A673 (cell line): Measurements from ENCODE around the gene MMP24. TPM values are rescaled to one million over a fixed set of nuclear protein-coding genes. Genes with fewer than 3 reads are reported as not detected.
"Not testable (repeated sequence)": the region's sequence is repeated elsewhere in the genome, so short reads cannot be mapped to it uniquely, and the experiment has no call there.

ENCODE experiments used
- BruUV-seq: library from RNA; stranded (reverse); fragments of 400-500 nt; replicated peaks from 2 replicates; lab custom pipeline; 2021; lab: Mats Ljungman, UMichigan
- CTCF ChIA-PET: fragments of 300-600 bp; sonication (Branson Sonifier 250); formaldehyde crosslinking; loops from one replicate; lab custom pipeline; 2022; ENCODE audit warnings: antibody characterized with exemption; lab: Charles Lee
- POLR2A ChIA-PET: fragments of 300-600 bp; sonication (Branson Sonifier 250); formaldehyde crosslinking; loops from one replicate; lab custom pipeline; 2022; ENCODE audit warnings: antibody characterized with exemption; ENCODE audit not compliant: low non-redundant PET; lab: Charles Lee
- DNase-seq: peaks from one replicate; pipeline ENCODE4 v3.0.0-alpha.2; 2015; ENCODE audit warnings: low spot score
- H3K27ac ChIP-seq: fragments of 200-600 bp; sonication (generic); 2 replicates; pipeline ENCODE4 v1.5.1; 2016; ENCODE audit warnings: mixed run types, low read depth, mild to moderate bottlenecking, mixed read lengths, antibody characterized with exemption, low read length; ENCODE audit not compliant: poor library complexity, severe bottlenecking
- H3K27me3 ChIP-seq: fragments of 200-600 bp; sonication (generic); replicated peaks from 2 replicates; pipeline ENCODE4 v1.6.1; 2017; ENCODE audit warnings: mixed run types, low read depth, mild to moderate bottlenecking, mixed read lengths, antibody characterized with exemption, low read length; ENCODE audit not compliant: insufficient read depth, poor library complexity
- H3K36me3 ChIP-seq: fragments of 200-600 bp; sonication (generic); 2 replicates; pipeline ENCODE4 v1.6.1; 2016; ENCODE audit warnings: mixed run types, mild to moderate bottlenecking, mixed read lengths, antibody characterized with exemption, low read length; ENCODE audit not compliant: insufficient read depth, poor library complexity, severe bottlenecking
- H3K4me1 ChIP-seq: fragments of 200-600 bp; sonication (generic); 2 replicates; pipeline ENCODE4 v1.6.1; 2017; ENCODE audit warnings: mixed run types, mild to moderate bottlenecking, mixed read lengths, antibody characterized with exemption, low read length; ENCODE audit not compliant: insufficient read depth, poor library complexity, severe bottlenecking
- H3K4me3 ChIP-seq: fragments of 200-600 bp; sonication (generic); 2 replicates; pipeline ENCODE4 v1.5.1; 2016; ENCODE audit warnings: low read depth, mixed run types, mild to moderate bottlenecking, mixed read lengths, low read length; ENCODE audit not compliant: poor library complexity, severe bottlenecking
- H3K9me3 ChIP-seq: fragments of 200-600 bp; sonication (generic); 2 replicates; pipeline ENCODE4 v1.6.1; 2016; ENCODE audit warnings: mixed run types, low read depth, mild to moderate bottlenecking, mixed read lengths, antibody characterized with exemption, low read length; ENCODE audit not compliant: poor library complexity, severe bottlenecking
- CTCF ChIP-seq: fragments of 300-800, 200-600 bp; sonication (generic); conservative IDR thresholded peaks from 2 replicates; pipeline ENCODE4 v1.5.1; 2017; ENCODE audit warnings: low read depth, mild to moderate bottlenecking, antibody characterized with exemption, low read length, moderate library complexity, mixed read lengths
- EZH2 ChIP-seq: fragments of 200-600 bp; sonication (generic); IDR thresholded peaks from 2 replicates; pipeline ENCODE4 v1.6.1; 2017; ENCODE audit warnings: borderline replicate concordance, low read depth, mild to moderate bottlenecking, mixed read lengths, antibody characterized with exemption, low read length; ENCODE audit not compliant: poor library complexity, severe bottlenecking
- intact Hi-C: fragments of 100-400 bp; cut with micrococcal nuclease; formaldehyde crosslinking; loops from one replicate; pipeline ENCODE4 v1.10.0; 2022; ENCODE audit not compliant: unreplicated experiment
- total RNA-seq: library from RNA; stranded (reverse); gene quantifications from 2 replicates; pipeline ENCODE4 v1.2.3, GENCODE V29; 2021

The MMP24 gene
- total RNA-seq, 1 experiment from 2014 or later, result 0.11 TPM

- intact Hi-C loops, result no loop called here
Observed at GRCh38 chr20:35196313-35196712, 30.2 kb upstream of the MMP24 start.

GRCh38 chr20:35199740-35200139 is 26.8 kb upstream of the MMP24 start:
- H3K27me3 ChIP-seq, result no peaks in the 10 kb centered on the region
- no peaks in the 10 kb centered on the region for H3K4me1 ChIP-seq
- intact Hi-C loops, result no loop called here
- H3K4me3 ChIP-seq, result no peak overlapping the region
- peaks cover 14% of the 10 kb centered on the region for H3K9me3 ChIP-seq
- ChIA-PET POLR2A (no interaction called here), CTCF (no interaction called here)
- H3K27ac ChIP-seq, result no peak overlapping the region
- no TSS peak for BruUV-seq
- no peak for DNase-seq
- TF ChIP-seq EZH2 (no peak), CTCF (no peak)
- no peaks in the 10 kb centered on the region for H3K36me3 ChIP-seq

More at GRCh38 chr20:35196313-35196712, 30.2 kb upstream of the MMP24 start:
- no TSS peak for BruUV-seq
- DNase-seq, result no peak
- Histone ChIP-seq H3K4me3 (no peak overlapping the region), H3K27ac (no peak overlapping the region), H3K27me3 (no peaks in the 10 kb centered on the region), H3K4me1 (no peaks in the 10 kb centered on the region), H3K9me3 (peaks cover 14% of the 10 kb centered on the region), H3K36me3 (no peaks in the 10 kb centered on the region)
- TF ChIP-seq CTCF, result no peak
- TF ChIP-seq EZH2, result no peak
- CTCF ChIA-PET, result no interaction called here
- POLR2A ChIA-PET, result no interaction called here

- DNase-seq, result no peak
- POLR2A ChIA-PET, result no interaction called here
- H3K27me3 ChIP-seq, result no peaks in the 10 kb centered on the region
- no TSS peak for BruUV-seq
- peaks cover 14% of the 10 kb centered on the region for H3K9me3 ChIP-seq
- TF ChIP-seq CTCF (no peak), EZH2 (no peak)
- CTCF ChIA-PET, result no interaction called here
- H3K36me3 ChIP-seq, result no peaks in the 10 kb centered on the region
- H3K27ac ChIP-seq, result no peak overlapping the region
- no peaks in the 10 kb centered on the region for H3K4me1 ChIP-seq
- H3K4me3 ChIP-seq, result no peak overlapping the region
- intact Hi-C loops, result no loop called here
Observed at GRCh38 chr20:35200267-35200666, 26.2 kb upstream of the MMP24 start.

GRCh38 chr20:35201467-35201866 is 25.0 kb upstream of the MMP24 start:
- H3K9me3 ChIP-seq, result peaks cover 10% of the 10 kb centered on the region
- H3K4me1 ChIP-seq, H3K27ac ChIP-seq, H3K27me3 ChIP-seq, CTCF ChIA-PET, POLR2A ChIA-PET, H3K36me3 ChIP-seq, DNase-seq, H3K4me3 ChIP-seq, intact Hi-C loops, BruUV-seq: not testable (repeated sequence)
